PC-3 (cell line): ENCODE results near the gene HOXA2. TPM values are rescaled to one million over a fixed set of nuclear protein-coding genes. Genes with fewer than 3 reads are reported as not detected.

Experiments
- ATAC-seq: fragments of 200-7000 bp; cut with Tn5 transposase; 2 replicates; pipeline ENCODE4 v1.9.1; 2020; ENCODE audit warnings: mild to moderate bottlenecking, moderate library complexity
- BruUV-seq: library from RNA; stranded (reverse); fragments of 400-500 nt; replicated peaks from 2 replicates; lab custom pipeline; 2021; lab: Mats Ljungman, UMichigan
- CTCF ChIA-PET: fragments of 300-600 bp; sonication (Branson Sonifier 250); formaldehyde crosslinking; loops from one replicate; lab custom pipeline; 2022; ENCODE audit warnings: antibody characterized with exemption; lab: Charles Lee
- POLR2A ChIA-PET: fragments of 300-600 bp; sonication (Branson Sonifier 250); formaldehyde crosslinking; loops from one replicate; lab custom pipeline; 2022; ENCODE audit warnings: antibody characterized with exemption; ENCODE audit not compliant: unreplicated experiment; lab: Charles Lee
- DNase-seq: peaks from one replicate; pipeline ENCODE4 v3.0.0-alpha.2; 2015
- H2AFZ ChIP-seq: fragments of 300-600 bp; sonication (generic); 2 replicates; pipeline ENCODE4 v1.6.0; 2016; ENCODE audit warnings: antibody characterized with exemption, low read length
- H3F3A ChIP-seq: fragments of 300-600 bp; sonication (generic); one replicate; pipeline ENCODE4 v1.6.0; 2017; ENCODE audit warnings: antibody characterized with exemption, low read length, control low read depth, mild to moderate bottlenecking; ENCODE audit not compliant: unreplicated experiment
- H3K27ac ChIP-seq: fragments of 300-600 bp; sonication (generic); 2 replicates; pipeline ENCODE4 v1.5.1; 2016; ENCODE audit warnings: mild to moderate bottlenecking, low read length
- H3K27me3 ChIP-seq: fragments of 300-600 bp; sonication (generic); 2 replicates; pipeline ENCODE4 v1.6.1; 2016; ENCODE audit warnings: low read length, mixed read lengths
- H3K36me3 ChIP-seq: fragments of 300-600 bp; sonication (generic); 2 replicates; pipeline ENCODE4 v1.6.1; 2016; ENCODE audit warnings: low read depth, mixed run types, low read length, mixed read lengths
- H3K4me1 ChIP-seq: fragments of 300-600 bp; sonication (generic); 2 replicates; pipeline ENCODE4 v1.5.1; 2016; ENCODE audit warnings: low read length; ENCODE audit not compliant: insufficient read depth
- H3K4me2 ChIP-seq: fragments of 300-600 bp; sonication (generic); 2 replicates; pipeline ENCODE4 v1.6.0; 2016; ENCODE audit warnings: low read length
- H3K4me3 ChIP-seq: fragments of 300-600 bp; sonication (generic); 2 replicates; pipeline ENCODE4 v1.5.1; 2016; ENCODE audit warnings: mild to moderate bottlenecking, low read length, mixed read lengths
- H3K79me2 ChIP-seq: fragments of 300-600 bp; sonication (generic); 2 replicates; pipeline ENCODE4 v1.6.1; 2017; ENCODE audit warnings: low read length, mixed read lengths
- H3K9ac ChIP-seq: fragments of 300-600 bp; sonication (generic); 2 replicates; pipeline ENCODE4 v1.6.0; 2016; ENCODE audit warnings: mild to moderate bottlenecking, low read length
- H3K9me2 ChIP-seq: fragments of 300-600 bp; sonication (generic); replicated peaks from 2 replicates; pipeline ENCODE4 v1.6.1; 2016; ENCODE audit warnings: mixed run types, low read length, mixed read lengths
- H3K9me3 ChIP-seq: fragments of 300-600 bp; sonication (generic); 2 replicates; pipeline ENCODE4 v1.6.1; 2016; ENCODE audit warnings: low read length, mixed read lengths
- H4K20me1 ChIP-seq: fragments of 300-600 bp; sonication (generic); 2 replicates; pipeline ENCODE4 v1.6.1; 2016; ENCODE audit warnings: low read length, mixed read lengths
- EZH2 ChIP-seq: fragments of 300-600 bp; sonication (generic); IDR thresholded peaks from one replicate; pipeline ENCODE4 v1.6.1; 2017; ENCODE audit warnings: antibody characterized with exemption, mild to moderate bottlenecking, low read length; ENCODE audit not compliant: unreplicated experiment
- EZH2phosphoT487 ChIP-seq: fragments of 300-600 bp; sonication (generic); IDR thresholded peaks from 2 replicates; pipeline ENCODE4 v1.6.1; 2018; ENCODE audit warnings: mild to moderate bottlenecking, antibody characterized with exemption, low read length, borderline replicate concordance
- intact Hi-C: fragments of 100-400 bp; cut with micrococcal nuclease; formaldehyde crosslinking; loops from 2 replicates; pipeline ENCODE4 v1.9.0; 2023
- total RNA-seq: library from RNA; depleted of rRNA; stranded (reverse); fragments of >200 nt; gene quantifications from 2 replicates; pipeline ENCODE4 v1.2.3, GENCODE V29; 2014
- TF ChIP-seq, protein P1 (sequence below): fragments of 300-600 bp; sonication (generic); conservative IDR thresholded peaks from 2 replicates; pipeline ENCODE4 v1.5.1; 2017; ENCODE audit warnings: antibody characterized with exemption, low read depth, mild to moderate bottlenecking, low read length

The HOXA2 gene
- total RNA-seq, 1 experiment from 2014 or later: 0.07 TPM

GRCh38 chr7:27138985-27139333 is 36.5 kb upstream of the HOXA2 start:
- Histone ChIP-seq H3K9ac (no peak overlapping the region), H3K27me3 (no peaks in the 10 kb centered on the region), H2AFZ (no peak overlapping the region), H3K4me3 (no peak overlapping the region), H3K27ac (no peak overlapping the region), H3K9me3 (no peaks in the 10 kb centered on the region), H3F3A (no peaks in the 10 kb centered on the region), H3K4me1 (peaks cover 23% of the 10 kb centered on the region), H4K20me1 (no peaks in the 10 kb centered on the region), H3K36me3 (no peaks in the 10 kb centered on the region; the same call in 1 of the 2 replicates), H3K79me2 (no peaks in the 10 kb centered on the region), H3K4me2 (no peak overlapping the region), H3K9me2 (no peaks in the 10 kb centered on the region)
- DNase-seq (no peak), ATAC-seq (no peak)
- intact Hi-C loops: no loop called here
- no TSS peak for BruUV-seq
- ChIA-PET CTCF (no interaction called here), POLR2A (no interaction called here)
- TF ChIP-seq EZH2 (no peak), EZH2phosphoT487 (no peak)
- TF ChIP-seq, protein P1, sequence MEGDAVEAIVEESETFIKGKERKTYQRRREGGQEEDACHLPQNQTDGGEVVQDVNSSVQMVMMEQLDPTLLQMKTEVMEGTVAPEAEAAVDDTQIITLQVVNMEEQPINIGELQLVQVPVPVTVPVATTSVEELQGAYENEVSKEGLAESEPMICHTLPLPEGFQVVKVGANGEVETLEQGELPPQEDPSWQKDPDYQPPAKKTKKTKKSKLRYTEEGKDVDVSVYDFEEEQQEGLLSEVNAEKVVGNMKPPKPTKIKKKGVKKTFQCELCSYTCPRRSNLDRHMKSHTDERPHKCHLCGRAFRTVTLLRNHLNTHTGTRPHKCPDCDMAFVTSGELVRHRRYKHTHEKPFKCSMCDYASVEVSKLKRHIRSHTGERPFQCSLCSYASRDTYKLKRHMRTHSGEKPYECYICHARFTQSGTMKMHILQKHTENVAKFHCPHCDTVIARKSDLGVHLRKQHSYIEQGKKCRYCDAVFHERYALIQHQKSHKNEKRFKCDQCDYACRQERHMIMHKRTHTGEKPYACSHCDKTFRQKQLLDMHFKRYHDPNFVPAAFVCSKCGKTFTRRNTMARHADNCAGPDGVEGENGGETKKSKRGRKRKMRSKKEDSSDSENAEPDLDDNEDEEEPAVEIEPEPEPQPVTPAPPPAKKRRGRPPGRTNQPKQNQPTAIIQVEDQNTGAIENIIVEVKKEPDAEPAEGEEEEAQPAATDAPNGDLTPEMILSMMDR: no peak

DNA sequence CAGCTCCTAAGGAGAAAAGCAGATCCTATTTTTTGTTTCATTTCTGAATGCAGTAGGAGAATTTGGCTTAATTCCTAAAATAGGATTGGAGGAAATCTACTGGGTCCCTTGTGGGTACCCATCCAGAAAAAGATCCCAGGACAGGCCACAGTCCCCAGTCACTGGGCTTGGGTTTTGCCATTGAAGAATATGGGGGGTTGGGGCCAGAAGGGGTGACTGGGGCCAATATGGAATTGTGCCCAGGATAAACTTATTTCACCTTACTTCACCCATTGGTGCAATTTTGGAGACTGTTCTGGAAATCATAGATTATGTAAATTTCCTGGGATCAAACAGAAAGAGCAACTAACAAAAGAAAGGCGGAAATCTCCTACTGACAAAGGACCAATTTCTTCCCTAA is 36.0 kb upstream of the HOXA2 start:
- Histone ChIP-seq H3K9ac (no peak overlapping the region), H3K36me3 (no peaks in the 10 kb centered on the region; the same call in 1 of the 2 replicates), H3K27me3 (no peaks in the 10 kb centered on the region), H3K4me2 (no peak overlapping the region), H2AFZ (no peak overlapping the region), H3K4me1 (peaks cover 28% of the 10 kb centered on the region), H3K79me2 (peaks cover 4% of the 10 kb centered on the region; the same call in 1 of the 2 replicates), H3K9me2 (no peaks in the 10 kb centered on the region), H3K4me3 (no peak overlapping the region), H4K20me1 (no peaks in the 10 kb centered on the region), H3K27ac (no peak overlapping the region), H3F3A (no peaks in the 10 kb centered on the region), H3K9me3 (no peaks in the 10 kb centered on the region)
- no peak for ATAC-seq
- CTCF ChIA-PET: no interaction called here
- DNase-seq: no peak
- no peak for TF ChIP-seq EZH2phosphoT487
- TF ChIP-seq, protein P1: no peak
- no peak for TF ChIP-seq EZH2
- BruUV-seq: no TSS peak
- intact Hi-C loops: no loop called here
- POLR2A ChIA-PET: no interaction called here

- Histone ChIP-seq H3K36me3 (no peaks in the 10 kb centered on the region; the same call in 1 of the 2 replicates), H3K9ac (no peak overlapping the region), H3K4me3 (no peak overlapping the region), H4K20me1 (no peaks in the 10 kb centered on the region), H3K27me3 (no peaks in the 10 kb centered on the region), H2AFZ (no peak overlapping the region), H3K9me2 (no peaks in the 10 kb centered on the region), H3K9me3 (no peaks in the 10 kb centered on the region), H3K4me2 (no peak overlapping the region), H3K27ac (no peak overlapping the region), H3F3A (no peaks in the 10 kb centered on the region), H3K4me1 (peaks cover 31% of the 10 kb centered on the region), H3K79me2 (peaks cover 11% of the 10 kb centered on the region)
- TF ChIP-seq EZH2: no peak
- TF ChIP-seq, protein P1: no peak
- no peak for TF ChIP-seq EZH2phosphoT487
- DNase-seq: no peak
- no peak for ATAC-seq
- ChIA-PET CTCF (no interaction called here), POLR2A (no interaction called here)
- intact Hi-C loops: no loop called here
- BruUV-seq: no TSS peak
Observed at GRCh38 chr7:27137640-27138315, 35.3 kb upstream of the HOXA2 start.
